Spleen (tissue), 7 donors: ENCODE measurements around the gene ITIH4.

Experiments used
- POLR2A ChIP-seq, 3 donors: fragments of 450-650 bp; IDR thresholded peaks; one replicate each; pipeline ENCODE4 v1.5.1; 2017; ENCODE audit warnings: antibody characterized with exemption in 3 of 3, mild to moderate bottlenecking in 1 of 3
- POLR2AphosphoS5 ChIP-seq, 3 donors: sonication (generic); formaldehyde crosslinking; IDR thresholded peaks; one replicate each; pipeline ENCODE4 v1.5.1; 2017; ENCODE audit warnings: antibody characterized with exemption in 3 of 3
- TF ChIP-seq, protein P1 (sequence below), 11 experiments: fragments of 200-600 bp in 7 of 11; fragments of 450-650 bp in 4 of 11; sonication (generic) in 4 of 11; IDR thresholded peaks in 8 of 11; conservative IDR thresholded peaks in 3 of 11; 1 replicate in 7 of 11; 2 replicates in 4 of 11; pipeline versions ENCODE4 v1.4.0 to v1.8.0; 2016 to 2021; ENCODE audit warnings: antibody characterized with exemption in 11 of 11, inconsistent platforms in 4 of 11, mild to moderate bottlenecking in 1 of 11
- donor health status: DM: no; HTN: no; CAD: no; lungs with moderate emphysema.
- donor health status: DM: no; HTN: no; CAD: no.
- donor health status: DM: no; HTN: no; CAD: no.

GRCh38 chr3:52789746-52790040 is 40.8 kb downstream of the ITIH4 start:
- TF ChIP-seq, protein P1, sequence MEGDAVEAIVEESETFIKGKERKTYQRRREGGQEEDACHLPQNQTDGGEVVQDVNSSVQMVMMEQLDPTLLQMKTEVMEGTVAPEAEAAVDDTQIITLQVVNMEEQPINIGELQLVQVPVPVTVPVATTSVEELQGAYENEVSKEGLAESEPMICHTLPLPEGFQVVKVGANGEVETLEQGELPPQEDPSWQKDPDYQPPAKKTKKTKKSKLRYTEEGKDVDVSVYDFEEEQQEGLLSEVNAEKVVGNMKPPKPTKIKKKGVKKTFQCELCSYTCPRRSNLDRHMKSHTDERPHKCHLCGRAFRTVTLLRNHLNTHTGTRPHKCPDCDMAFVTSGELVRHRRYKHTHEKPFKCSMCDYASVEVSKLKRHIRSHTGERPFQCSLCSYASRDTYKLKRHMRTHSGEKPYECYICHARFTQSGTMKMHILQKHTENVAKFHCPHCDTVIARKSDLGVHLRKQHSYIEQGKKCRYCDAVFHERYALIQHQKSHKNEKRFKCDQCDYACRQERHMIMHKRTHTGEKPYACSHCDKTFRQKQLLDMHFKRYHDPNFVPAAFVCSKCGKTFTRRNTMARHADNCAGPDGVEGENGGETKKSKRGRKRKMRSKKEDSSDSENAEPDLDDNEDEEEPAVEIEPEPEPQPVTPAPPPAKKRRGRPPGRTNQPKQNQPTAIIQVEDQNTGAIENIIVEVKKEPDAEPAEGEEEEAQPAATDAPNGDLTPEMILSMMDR (IDR thresholded peaks at IDR 0.05 in 8 of 11, conservative IDR thresholded peaks at IDR 0.05 in 3 of 11): no peak
- TF ChIP-seq POLR2A (IDR thresholded peaks at IDR 0.05) (no peak), POLR2AphosphoS5 (IDR thresholded peaks at IDR 0.05) (no peak)
